Liver (tissue), 9 donors: Measurements from ENCODE around the gene TCERG1L. TPM values are rescaled to one million over a fixed set of nuclear protein-coding genes. Genes with fewer than 3 reads are reported as not detected.

ENCODE experiments used
- DNase-seq: peaks from one replicate; pipeline ENCODE4 v3.0.0-alpha.2; 2017; ENCODE audit warnings: low spot score
- H3K27ac ChIP-seq, 2 donors: one replicate each; pipeline ENCODE4 v1.7.0; 2013; ENCODE audit warnings: inconsistent platforms in 2 of 2, low read length in 2 of 2, control low read depth in 1 of 2, low read depth in 1 of 2, mild to moderate bottlenecking in 1 of 2
- H3K27me3 ChIP-seq, 4 donors: one replicate each; pipeline versions ENCODE4 v1.6.1 to v1.7.0; 2013; ENCODE audit warnings: low read length in 3 of 4, inconsistent platforms in 1 of 4, mild to moderate bottlenecking in 1 of 4, moderate library complexity in 1 of 4; ENCODE audit not compliant: control insufficient read depth in 4 of 4, insufficient read depth in 4 of 4
- H3K36me3 ChIP-seq, 4 donors: one replicate each; pipeline versions ENCODE4 v1.6.1 to v1.7.0; 2013; ENCODE audit warnings: low read length in 3 of 4, mild to moderate bottlenecking in 3 of 4, low read depth in 1 of 4, moderate library complexity in 1 of 4; ENCODE audit not compliant: control insufficient read depth in 4 of 4, insufficient read depth in 3 of 4
- H3K4me1 ChIP-seq, 4 donors: one replicate each; pipeline versions ENCODE4 v1.6.1 to v1.7.0; 2013; ENCODE audit warnings: low read length in 3 of 4, mild to moderate bottlenecking in 3 of 4, moderate library complexity in 1 of 4; ENCODE audit not compliant: control insufficient read depth in 4 of 4, insufficient read depth in 4 of 4
- H3K4me3 ChIP-seq, 3 donors: one replicate each; pipeline versions ENCODE4 v1.6.1 to v1.7.0; 2013; ENCODE audit warnings: low read length in 3 of 3, control low read depth in 1 of 3, low read depth in 1 of 3, mild to moderate bottlenecking in 1 of 3
- H3K9ac ChIP-seq, 2 donors: one replicate each; pipeline ENCODE4 v1.7.0; 2013; ENCODE audit warnings: low read length in 2 of 2, mild to moderate bottlenecking in 2 of 2, moderate library complexity in 2 of 2, control low read depth in 1 of 2, low read depth in 1 of 2
- H3K9me3 ChIP-seq, 4 donors: one replicate each; pipeline versions ENCODE4 v1.6.1 to v1.7.0; 2013; ENCODE audit warnings: low read length in 3 of 4; ENCODE audit not compliant: control insufficient read depth in 4 of 4
- ATF3 ChIP-seq: IDR thresholded peaks from 2 replicates; pipeline ENCODE4 v1.6.1; 2016; ENCODE audit warnings: antibody characterized with exemption
- EGR1 ChIP-seq, 2 donors: IDR thresholded peaks; 2 replicates each; pipeline ENCODE4 v1.6.1; 2016 to 2018; ENCODE audit warnings: antibody characterized with exemption in 2 of 2, low read depth in 2 of 2
- FOXA1 ChIP-seq: IDR thresholded peaks from 2 replicates; pipeline ENCODE4 v1.6.1; 2016; ENCODE audit warnings: antibody characterized with exemption
- GABPA ChIP-seq, 2 donors: IDR thresholded peaks in 1 of 2; conservative IDR thresholded peaks in 1 of 2; 2 replicates each; pipeline ENCODE4 v1.6.1; 2016; ENCODE audit warnings: antibody characterized with exemption in 2 of 2, mild to moderate bottlenecking in 1 of 2, moderate library complexity in 1 of 2
- HNF4A ChIP-seq, 2 donors: conservative IDR thresholded peaks; 2 replicates each; pipeline ENCODE4 v1.6.1; 2016; ENCODE audit warnings: antibody characterized with exemption in 2 of 2, mild to moderate bottlenecking in 2 of 2
- JUND ChIP-seq, 2 donors: IDR thresholded peaks; 2 replicates each; pipeline ENCODE4 v1.6.1; 2016; ENCODE audit warnings: antibody characterized with exemption in 2 of 2
- NR2F2 ChIP-seq: IDR thresholded peaks from 2 replicates; pipeline ENCODE4 v1.6.1; 2016; ENCODE audit warnings: antibody characterized with exemption
- RAD21 ChIP-seq, 2 donors: IDR thresholded peaks; 2 replicates each; pipeline ENCODE4 v1.6.1; 2016; ENCODE audit warnings: antibody characterized with exemption in 2 of 2, mild to moderate bottlenecking in 2 of 2
- RXRA ChIP-seq, 2 donors: IDR thresholded peaks; 2 replicates each; pipeline ENCODE4 v1.6.1; 2017 to 2018; ENCODE audit warnings: antibody characterized with exemption in 2 of 2, mild to moderate bottlenecking in 1 of 2
- SP1 ChIP-seq: IDR thresholded peaks from 2 replicates; pipeline ENCODE4 v1.6.1; 2018; ENCODE audit warnings: antibody characterized with exemption, mild to moderate bottlenecking
- TAF1 ChIP-seq: conservative IDR thresholded peaks from 2 replicates; pipeline ENCODE4 v1.6.1; 2016; ENCODE audit warnings: antibody characterized with exemption, mild to moderate bottlenecking
- YY1 ChIP-seq: IDR thresholded peaks from 2 replicates; pipeline ENCODE4 v1.6.1; 2016; ENCODE audit warnings: antibody characterized with exemption, mild to moderate bottlenecking
- WGBS: extraction: QIAGEN DNeasy Blood & Tissue Kit; methylation state at CpG from one replicate; pipeline ENCODE4 v1.1.7; 2013; 5-methylcytosine and 5-hydroxymethylcytosine counted together
- polyA plus RNA-seq, 2 donors: library from polyadenylated mRNA; stranded (reverse) in 1 of 2; unstranded in 1 of 2; fragments of 200-250 nt in 1 of 2; fragments of >200 nt in 1 of 2; fragmentation: Nextera tagmentation in 1 of 2; extraction: Ambion mirVana in 1 of 2; gene quantifications; one replicate each; pipeline versions ENCODE4 v1.2.1 to v1.2.3, GENCODE V29; 2013 to 2015
- total RNA-seq, 2 donors: library from RNA; depleted of rRNA; stranded (reverse); fragments of >200 nt; gene quantifications; one replicate each; pipeline ENCODE4 v1.2.3, GENCODE V29; 2014
- TF ChIP-seq, protein P1 (sequence below): IDR thresholded peaks from 2 replicates; pipeline ENCODE4 v1.6.1; 2016; ENCODE audit warnings: antibody characterized with exemption, mild to moderate bottlenecking
- TF ChIP-seq, protein P2 (sequence below): IDR thresholded peaks from 2 replicates; pipeline ENCODE4 v1.6.1; 2016; ENCODE audit warnings: antibody characterized with exemption
- TF ChIP-seq, protein P3 (sequence below): IDR thresholded peaks from 2 replicates; pipeline ENCODE4 v1.6.1; 2016; ENCODE audit warnings: antibody characterized with exemption
- donor health status: healthy.
- donor health status: healthy.
- donor health status: healthy.
- donor health status: healthy.
- donor health status: healthy.

The TCERG1L gene
- total and polyA plus RNA-seq, 4 donors = not detected

- TF ChIP-seq SP1 = no peak
- TF ChIP-seq, protein P1, sequence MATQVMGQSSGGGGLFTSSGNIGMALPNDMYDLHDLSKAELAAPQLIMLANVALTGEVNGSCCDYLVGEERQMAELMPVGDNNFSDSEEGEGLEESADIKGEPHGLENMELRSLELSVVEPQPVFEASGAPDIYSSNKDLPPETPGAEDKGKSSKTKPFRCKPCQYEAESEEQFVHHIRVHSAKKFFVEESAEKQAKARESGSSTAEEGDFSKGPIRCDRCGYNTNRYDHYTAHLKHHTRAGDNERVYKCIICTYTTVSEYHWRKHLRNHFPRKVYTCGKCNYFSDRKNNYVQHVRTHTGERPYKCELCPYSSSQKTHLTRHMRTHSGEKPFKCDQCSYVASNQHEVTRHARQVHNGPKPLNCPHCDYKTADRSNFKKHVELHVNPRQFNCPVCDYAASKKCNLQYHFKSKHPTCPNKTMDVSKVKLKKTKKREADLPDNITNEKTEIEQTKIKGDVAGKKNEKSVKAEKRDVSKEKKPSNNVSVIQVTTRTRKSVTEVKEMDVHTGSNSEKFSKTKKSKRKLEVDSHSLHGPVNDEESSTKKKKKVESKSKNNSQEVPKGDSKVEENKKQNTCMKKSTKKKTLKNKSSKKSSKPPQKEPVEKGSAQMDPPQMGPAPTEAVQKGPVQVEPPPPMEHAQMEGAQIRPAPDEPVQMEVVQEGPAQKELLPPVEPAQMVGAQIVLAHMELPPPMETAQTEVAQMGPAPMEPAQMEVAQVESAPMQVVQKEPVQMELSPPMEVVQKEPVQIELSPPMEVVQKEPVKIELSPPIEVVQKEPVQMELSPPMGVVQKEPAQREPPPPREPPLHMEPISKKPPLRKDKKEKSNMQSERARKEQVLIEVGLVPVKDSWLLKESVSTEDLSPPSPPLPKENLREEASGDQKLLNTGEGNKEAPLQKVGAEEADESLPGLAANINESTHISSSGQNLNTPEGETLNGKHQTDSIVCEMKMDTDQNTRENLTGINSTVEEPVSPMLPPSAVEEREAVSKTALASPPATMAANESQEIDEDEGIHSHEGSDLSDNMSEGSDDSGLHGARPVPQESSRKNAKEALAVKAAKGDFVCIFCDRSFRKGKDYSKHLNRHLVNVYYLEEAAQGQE = no peak
- TF ChIP-seq GABPA (IDR thresholded peaks at IDR 0.05 in 1 of 2, conservative IDR thresholded peaks at IDR 0.05 in 1 of 2) = no peak
- no peak for TF ChIP-seq RAD21 (IDR thresholded peaks at IDR 0.05)
- TF ChIP-seq NR2F2 = no peak
- TF ChIP-seq HNF4A (conservative IDR thresholded peaks at IDR 0.05) = no peak
- no peak for TF ChIP-seq TAF1
- TF ChIP-seq ATF3 = no peak
- no peak for TF ChIP-seq YY1
- no peak for TF ChIP-seq RXRA (IDR thresholded peaks at IDR 0.05)
- TF ChIP-seq FOXA1 = no peak
- TF ChIP-seq, protein P2, sequence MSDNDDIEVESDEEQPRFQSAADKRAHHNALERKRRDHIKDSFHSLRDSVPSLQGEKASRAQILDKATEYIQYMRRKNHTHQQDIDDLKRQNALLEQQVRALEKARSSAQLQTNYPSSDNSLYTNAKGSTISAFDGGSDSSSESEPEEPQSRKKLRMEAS = no peak
- TF ChIP-seq, protein P3, sequence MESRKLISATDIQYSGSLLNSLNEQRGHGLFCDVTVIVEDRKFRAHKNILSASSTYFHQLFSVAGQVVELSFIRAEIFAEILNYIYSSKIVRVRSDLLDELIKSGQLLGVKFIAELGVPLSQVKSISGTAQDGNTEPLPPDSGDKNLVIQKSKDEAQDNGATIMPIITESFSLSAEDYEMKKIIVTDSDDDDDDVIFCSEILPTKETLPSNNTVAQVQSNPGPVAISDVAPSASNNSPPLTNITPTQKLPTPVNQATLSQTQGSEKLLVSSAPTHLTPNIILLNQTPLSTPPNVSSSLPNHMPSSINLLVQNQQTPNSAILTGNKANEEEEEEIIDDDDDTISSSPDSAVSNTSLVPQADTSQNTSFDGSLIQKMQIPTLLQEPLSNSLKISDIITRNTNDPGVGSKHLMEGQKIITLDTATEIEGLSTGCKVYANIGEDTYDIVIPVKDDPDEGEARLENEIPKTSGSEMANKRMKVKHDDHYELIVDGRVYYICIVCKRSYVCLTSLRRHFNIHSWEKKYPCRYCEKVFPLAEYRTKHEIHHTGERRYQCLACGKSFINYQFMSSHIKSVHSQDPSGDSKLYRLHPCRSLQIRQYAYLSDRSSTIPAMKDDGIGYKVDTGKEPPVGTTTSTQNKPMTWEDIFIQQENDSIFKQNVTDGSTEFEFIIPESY = no peak
- no peak for TF ChIP-seq EGR1 (IDR thresholded peaks at IDR 0.05; ENCODE audit: low read depth in 2 of 2)
- TF ChIP-seq JUND (IDR thresholded peaks at IDR 0.05) = no peak
- no peaks in the 10 kb centered on the region for H3K27me3 ChIP-seq
- no peaks in the 10 kb centered on the region for H3K9me3 ChIP-seq
- H3K36me3 ChIP-seq = no peaks in the 10 kb centered on the region
- no peak overlapping the region for H3K4me3 ChIP-seq
- 64% methylated on average over 8 of the region's 10 CpGs for WGBS
- no peak for DNase-seq
- no peak overlapping the region for H3K27ac ChIP-seq
- H3K4me1 ChIP-seq = no peaks in the 10 kb centered on the region
- no peak overlapping the region for H3K9ac ChIP-seq
These were observed 268.4 kb downstream of the TCERG1L start for GRCh38 chr10:131043039-131043691.
